Heart right ventricle (tissue), 16 donors: ENCODE data around the gene PF4V1. TPM values are rescaled to one million over a fixed set of nuclear protein-coding genes. Genes with fewer than 3 reads are reported as not detected.
A peak's percentile ranks its signal among the peaks of the same experiment; 100 is the strongest.

Experiments used
- ATAC-seq, 8 donors: fragments of 200-7000 bp; cut with Tn5 transposase; one replicate each; pipeline ENCODE4 v1.9.1; 2020; ENCODE audit warnings: mild to moderate bottlenecking in 8 of 8, moderate library complexity in 8 of 8, moderate number of reproducible peaks in 1 of 8
- DNase-seq, 2 donors: peaks; one replicate each; pipeline ENCODE4 v3.0.0-alpha.2; 2020
- H3K27ac ChIP-seq, 10 donors: fragments of 200-600 bp; sonication (generic) in 2 of 10; one replicate each; pipeline versions ENCODE4 v1.5.0 to v1.8.0; 2020 to 2022; ENCODE audit warnings: mild to moderate bottlenecking in 3 of 10
- H3K27me3 ChIP-seq, 7 donors: fragments of 200-600 bp; one replicate each; pipeline ENCODE4 v1.8.0; 2021 to 2022; ENCODE audit warnings: mild to moderate bottlenecking in 2 of 7
- H3K36me3 ChIP-seq, 9 donors: fragments of 200-600 bp; sonication (generic) in 1 of 9; one replicate each; pipeline versions ENCODE4 v1.5.0 to v1.8.0; 2020 to 2022; ENCODE audit warnings: mild to moderate bottlenecking in 2 of 9
- H3K4me1 ChIP-seq, 9 donors: fragments of 200-600 bp; sonication (generic) in 1 of 9; one replicate each; pipeline versions ENCODE4 v1.5.0 to v1.8.0; 2020 to 2022; ENCODE audit warnings: mild to moderate bottlenecking in 4 of 9
- H3K4me3 ChIP-seq, 10 donors: fragments of 200-600 bp; sonication (generic) in 2 of 10; one replicate each; pipeline versions ENCODE4 v1.5.0 to v1.8.0; 2020 to 2022; ENCODE audit warnings: mild to moderate bottlenecking in 7 of 10, moderate library complexity in 2 of 10
- H3K9me3 ChIP-seq, 11 donors: fragments of 200-600 bp in 10 of 11; sonication (generic) in 2 of 11; one replicate each; pipeline versions ENCODE4 v1.5.0 to v1.8.0; 2013 to 2022; ENCODE audit warnings: mild to moderate bottlenecking in 2 of 11, control low read depth in 1 of 11, moderate library complexity in 1 of 11
- CTCF ChIP-seq, 9 donors: fragments of 200-600 bp; sonication (generic) in 2 of 9; IDR thresholded peaks; one replicate each; pipeline versions ENCODE4 v1.5.0 to v1.8.0; 2021 to 2022; ENCODE audit warnings: antibody characterized with exemption in 9 of 9, mild to moderate bottlenecking in 5 of 9, moderate library complexity in 1 of 9
- WGBS, 2 donors: extraction: QIAGEN DNeasy Blood & Tissue Kit; methylation state at CpG; one replicate each; pipeline ENCODE4 v1.1.7; 2013; ENCODE audit warnings: inconsistent platforms in 1 of 2; 5-methylcytosine and 5-hydroxymethylcytosine counted together
- intact Hi-C, 10 donors: fragments of 100-400 bp; cut with DNase I; formaldehyde crosslinking; loops; one replicate each; pipeline versions ENCODE4 v1.11.1 to v1.14.2; 2022
- polyA plus RNA-seq, 2 donors: library from polyadenylated mRNA; stranded (reverse); fragments of 200-250 nt; gene quantifications; one replicate each; pipeline ENCODE4 v1.2.3, GENCODE V29; 2013
- total RNA-seq, 10 donors: library from RNA; stranded (reverse); fragmentation: NEBNext Ultra II Directional in 3 of 10; extraction: Animal tissue kit (Norgen Biotek cat#: 25700) in 3 of 10; gene quantifications; one replicate each; pipeline versions ENCODE4 v1.2.1 to v1.2.4, GENCODE V29; 2021 to 2023
- donor health status: Arrhythmogenic right ventricular cardiomyopathy.
- donor health status: ischemic (EF 13 %, LVEDD 7.1; RV severe dilation, severe dysfunction).
- donor health status: healthy with polysubstance abuse.
- donor health status: DM: no; HTN: yes; CAD: no.
- donor health status: DM: no; HTN: no; CAD: no.
- donor health status: ischemic (EF 25% LVEDD 6.9; RV normal size, moderate dysfunction).
- donor health status: ischemic (EF 25% LVEDD 5.7; RV mildly dilated, moderate dysfunction).
- donor health status: healthy.
- donor health status: DM: yes; HTN: yes; CAD: no.
- donor health status: Ischemic cardiomyopathy.
- donor health status: ischemic (EF 35%, LVEDD 5.7; RV mildly dilated, moderate dysfunction).
- donor health status: nonischemic (EF 11% LVEDD 7.7; RV severe dilation, severe dysfunction).
- donor health status: DM: yes; HTN: yes; CAD: no.
- donor health status: PGD.
- donor health status: ischemic (EF 29% LVEDD 5.4; RV normal size, mild dysfunction).
- donor health status: nonischemic (EF 23%, LVEDD 6.1; RV moderate dilation, normal function).

Gene PF4V1
- total and polyA plus RNA-seq, 12 donors = not detected

- peaks cover 0 to 27% (median 0%) of the 10 kb centered on the region in 9 donors for H3K4me1 ChIP-seq
- H3K27me3 ChIP-seq = no peaks in the 10 kb centered on the region
- H3K4me3 ChIP-seq = no peak overlapping the region
- H3K27ac ChIP-seq = peak overlapping the region in 1 of 10 donors; percentile 24
- no peak for ATAC-seq
- TF ChIP-seq CTCF (IDR thresholded peaks at IDR 0.05) = no peak
- 65 to 75% methylated on average over 1 of the region's 1 CpG for WGBS, 2 donors
- H3K36me3 ChIP-seq = no peaks in the 10 kb centered on the region
- intact Hi-C loops = no loop called here
- DNase-seq = no peak
- H3K9me3 ChIP-seq = no peaks in the 10 kb centered on the region
These were observed 38.0 kb upstream of the PF4V1 start for GRCh38 chr4:73815145-73815544.

- peak in 7 of 8 donors; percentile 86 to 95 (median 95) for ATAC-seq
- Histone ChIP-seq H3K4me3 (no peak overlapping the region), H3K4me1 (peaks cover 0 to 27% (median 0%) of the 10 kb centered on the region in 9 donors), H3K27ac (peak overlapping the region in 1 of 10 donors; percentile 29), H3K9me3 (no peaks in the 10 kb centered on the region), H3K36me3 (no peaks in the 10 kb centered on the region), H3K27me3 (no peaks in the 10 kb centered on the region)
- no peak for TF ChIP-seq CTCF (IDR thresholded peaks at IDR 0.05)
- 49 to 56% methylated on average over 3 of the region's 3 CpGs for WGBS, 2 donors
- intact Hi-C loops = no loop called here
- peak in 1 of 2 donors; percentile 39 for DNase-seq
These were observed 36.3 kb upstream of the PF4V1 start for GRCh38 chr4:73816814-73817213.

GRCh38 chr4:73817341-73817740, 35.8 kb upstream of the PF4V1 start:
- DNase-seq = no peak
- TF ChIP-seq CTCF (IDR thresholded peaks at IDR 0.05) = no peak
- no peaks in the 10 kb centered on the region for H3K9me3 ChIP-seq

GRCh38 chr4:73821325-73821724, 31.8 kb upstream of the PF4V1 start:
- intact Hi-C loops = no loop called here
- no peak for TF ChIP-seq CTCF (IDR thresholded peaks at IDR 0.05)
- WGBS, 2 donors = 88 to 90% methylated on average over 4 of the region's 4 CpGs
- Histone ChIP-seq H3K27ac (no peak overlapping the region), H3K4me1 (peaks cover 0 to 25% (median 0%) of the 10 kb centered on the region in 9 donors), H3K9me3 (no peaks in the 10 kb centered on the region), H3K27me3 (no peaks in the 10 kb centered on the region), H3K36me3 (no peaks in the 10 kb centered on the region), H3K4me3 (no peak overlapping the region)
- ATAC-seq (no peak), DNase-seq (no peak)

More at GRCh38 chr4:73817341-73817740, 35.8 kb upstream of the PF4V1 start:
- H3K27ac ChIP-seq = no peak overlapping the region
- no peaks in the 10 kb centered on the region for H3K36me3 ChIP-seq
- peaks cover 0 to 29% (median 0%) of the 10 kb centered on the region in 9 donors for H3K4me1 ChIP-seq
- ATAC-seq = peak in 1 of 8 donors; percentile 24
- 90 to 94% methylated on average over 1 of the region's 1 CpG for WGBS, 2 donors
- no peaks in the 10 kb centered on the region for H3K27me3 ChIP-seq
- no peak overlapping the region for H3K4me3 ChIP-seq
- intact Hi-C loops = no loop called here
